HEK293 (cell line): ENCODE data around the gene MAPKAP1.

Experiments used
- GLI4 ChIP-seq: fragments of 450-650 bp; formaldehyde crosslinking; IDR thresholded peaks from 2 replicates; pipeline ENCODE4 v1.5.1; 2016; ENCODE audit warnings: missing biosample characterization, missing genetic modification characterization
- GLIS1 ChIP-seq: fragments of 450-650 bp; formaldehyde crosslinking; IDR thresholded peaks from 2 replicates; pipeline ENCODE4 v1.5.1; 2016; ENCODE audit warnings: missing biosample characterization, missing genetic modification characterization
- KLF1 ChIP-seq: fragments of 450-650 bp; formaldehyde crosslinking; IDR thresholded peaks from 2 replicates; pipeline ENCODE4 v1.5.1; 2016; ENCODE audit warnings: missing biosample characterization, missing genetic modification characterization
- KLF8 ChIP-seq: fragments of 450-650 bp; formaldehyde crosslinking; IDR thresholded peaks from 2 replicates; pipeline ENCODE4 v1.5.1; 2016; ENCODE audit warnings: missing biosample characterization, missing genetic modification characterization
- OVOL3 ChIP-seq: fragments of 450-650 bp; formaldehyde crosslinking; IDR thresholded peaks from 2 replicates; pipeline ENCODE4 v1.5.1; 2016; ENCODE audit warnings: missing biosample characterization, missing genetic modification characterization
- ZBTB20 ChIP-seq: fragments of 450-650 bp; formaldehyde crosslinking; IDR thresholded peaks from 2 replicates; pipeline ENCODE4 v1.5.1; 2016; ENCODE audit warnings: missing biosample characterization, missing genetic modification characterization
- ZNF146 ChIP-seq: fragments of 450-650 bp; formaldehyde crosslinking; IDR thresholded peaks from 2 replicates; pipeline ENCODE4 v1.5.1; 2016; ENCODE audit warnings: missing biosample characterization, missing genetic modification characterization
- ZNF157 ChIP-seq: fragments of 450-650 bp; formaldehyde crosslinking; IDR thresholded peaks from 2 replicates; pipeline ENCODE4 v1.5.1; 2016; ENCODE audit warnings: missing biosample characterization, missing genetic modification characterization
- ZNF169 ChIP-seq: fragments of 450-650 bp; formaldehyde crosslinking; IDR thresholded peaks from 2 replicates; pipeline ENCODE4 v1.5.1; 2016; ENCODE audit warnings: missing biosample characterization, missing genetic modification characterization
- ZNF174 ChIP-seq: fragments of 450-650 bp; formaldehyde crosslinking; IDR thresholded peaks from 2 replicates; pipeline ENCODE4 v1.5.0; 2017; ENCODE audit warnings: missing biosample characterization, mild to moderate bottlenecking, missing genetic modification characterization
- ZNF175 ChIP-seq: fragments of 450-650 bp; formaldehyde crosslinking; IDR thresholded peaks from 2 replicates; pipeline ENCODE4 v1.5.1; 2016; ENCODE audit warnings: missing biosample characterization, missing genetic modification characterization
- ZNF214 ChIP-seq: fragments of 450-650 bp; formaldehyde crosslinking; IDR thresholded peaks from 2 replicates; pipeline ENCODE4 v1.5.1; 2017; ENCODE audit warnings: missing biosample characterization, mild to moderate bottlenecking, missing genetic modification characterization, borderline replicate concordance
- ZNF23 ChIP-seq: fragments of 450-650 bp; formaldehyde crosslinking; IDR thresholded peaks from 2 replicates; pipeline ENCODE4 v1.5.1; 2016; ENCODE audit warnings: missing biosample characterization, missing genetic modification characterization, borderline replicate concordance
- ZNF274 ChIP-seq, 2 experiments: fragments of 200-500 bp in 1 of 2; fragments of 450-650 bp in 1 of 2; sonication (Bioruptor generic) in 1 of 2; formaldehyde crosslinking in 1 of 2; IDR thresholded peaks; 2 replicates each; pipeline versions ENCODE4 v1.5.1 to v1.6.1; 2014 to 2016; ENCODE audit warnings: borderline replicate concordance in 1 of 2, inconsistent platforms in 1 of 2, low read length in 1 of 2, missing biosample characterization in 1 of 2, missing genetic modification characterization in 1 of 2
- ZNF366 ChIP-seq: fragments of 450-650 bp; formaldehyde crosslinking; conservative IDR thresholded peaks from 2 replicates; pipeline ENCODE4 v1.5.1; 2016; ENCODE audit warnings: missing biosample characterization, missing genetic modification characterization
- ZNF37A ChIP-seq: fragments of 450-650 bp; IDR thresholded peaks from 2 replicates; pipeline ENCODE4 v1.5.1; 2018; ENCODE audit warnings: missing biosample characterization, missing genetic modification characterization
- ZNF391 ChIP-seq: fragments of 450-650 bp; formaldehyde crosslinking; IDR thresholded peaks from 2 replicates; pipeline ENCODE4 v1.5.1; 2016; ENCODE audit warnings: low read depth, missing biosample characterization, missing genetic modification characterization, borderline replicate concordance
- ZNF423 ChIP-seq: fragments of 450-650 bp; formaldehyde crosslinking; IDR thresholded peaks from 2 replicates; pipeline ENCODE4 v1.5.1; 2016; ENCODE audit warnings: missing biosample characterization, missing genetic modification characterization
- ZNF501 ChIP-seq: fragments of 450-650 bp; formaldehyde crosslinking; IDR thresholded peaks from 2 replicates; pipeline ENCODE4 v1.5.1; 2016; ENCODE audit warnings: missing biosample characterization, missing genetic modification characterization
- ZNF549 ChIP-seq: fragments of 450-650 bp; IDR thresholded peaks from 2 replicates; pipeline ENCODE4 v1.5.1; 2018; ENCODE audit warnings: missing biosample characterization, missing genetic modification characterization, mild to moderate bottlenecking, inconsistent platforms, moderate library complexity
- ZNF555 ChIP-seq: fragments of 450-650 bp; formaldehyde crosslinking; conservative IDR thresholded peaks from 2 replicates; pipeline ENCODE4 v1.5.1; 2017; ENCODE audit warnings: missing biosample characterization, mild to moderate bottlenecking, missing genetic modification characterization, inconsistent platforms
- ZNF560 ChIP-seq: fragments of 450-650 bp; formaldehyde crosslinking; IDR thresholded peaks from 2 replicates; pipeline ENCODE4 v1.5.1; 2017; ENCODE audit warnings: missing biosample characterization, missing genetic modification characterization, borderline replicate concordance
- ZNF747 ChIP-seq: fragments of 450-650 bp; formaldehyde crosslinking; IDR thresholded peaks from 2 replicates; pipeline ENCODE4 v1.5.1; 2016; ENCODE audit warnings: missing biosample characterization, missing genetic modification characterization
- ZNF768 ChIP-seq: fragments of 450-650 bp; formaldehyde crosslinking; IDR thresholded peaks from 2 replicates; pipeline ENCODE4 v1.5.1; 2018; ENCODE audit warnings: missing biosample characterization, mild to moderate bottlenecking, missing genetic modification characterization
- ZNF777 ChIP-seq: fragments of 450-650 bp; formaldehyde crosslinking; IDR thresholded peaks from 2 replicates; pipeline ENCODE4 v1.5.1; 2017; ENCODE audit warnings: missing biosample characterization, missing genetic modification characterization, borderline replicate concordance
- ZNF792 ChIP-seq: fragments of 450-650 bp; formaldehyde crosslinking; IDR thresholded peaks from 2 replicates; pipeline ENCODE4 v1.5.1; 2016; ENCODE audit warnings: missing biosample characterization, missing genetic modification characterization
- TF ChIP-seq, protein P1 (sequence below): fragments of 450-650 bp; formaldehyde crosslinking; IDR thresholded peaks from 2 replicates; pipeline ENCODE4 v1.5.1; 2016; ENCODE audit warnings: missing biosample characterization, missing genetic modification characterization, borderline replicate concordance
- TF ChIP-seq, protein P2 (sequence below): fragments of 450-650 bp; formaldehyde crosslinking; IDR thresholded peaks from 2 replicates; pipeline ENCODE4; 2016; ENCODE audit warnings: missing biosample characterization, missing genetic modification characterization
- TF ChIP-seq, protein P3 (sequence below): fragments of 450-650 bp; formaldehyde crosslinking; IDR thresholded peaks from 2 replicates; pipeline ENCODE4 v1.5.1; 2016; ENCODE audit warnings: missing biosample characterization, missing genetic modification characterization
- TF ChIP-seq, protein P4 (sequence below): fragments of 450-650 bp; formaldehyde crosslinking; IDR thresholded peaks from 2 replicates; pipeline ENCODE4 v1.5.1; 2016; ENCODE audit warnings: missing biosample characterization, missing genetic modification characterization
- TF ChIP-seq, protein P5 (sequence below): IDR thresholded peaks from 2 replicates; pipeline ENCODE4 v1.6.1; 2011; ENCODE audit warnings: mild to moderate bottlenecking, low read depth, low read length, borderline replicate concordance
- TF ChIP-seq, protein P6 (sequence below): fragments of 450-650 bp; formaldehyde crosslinking; IDR thresholded peaks from 2 replicates; pipeline ENCODE4 v1.5.1; 2016; ENCODE audit warnings: missing biosample characterization, missing genetic modification characterization

Gene MAPKAP1

DNA sequence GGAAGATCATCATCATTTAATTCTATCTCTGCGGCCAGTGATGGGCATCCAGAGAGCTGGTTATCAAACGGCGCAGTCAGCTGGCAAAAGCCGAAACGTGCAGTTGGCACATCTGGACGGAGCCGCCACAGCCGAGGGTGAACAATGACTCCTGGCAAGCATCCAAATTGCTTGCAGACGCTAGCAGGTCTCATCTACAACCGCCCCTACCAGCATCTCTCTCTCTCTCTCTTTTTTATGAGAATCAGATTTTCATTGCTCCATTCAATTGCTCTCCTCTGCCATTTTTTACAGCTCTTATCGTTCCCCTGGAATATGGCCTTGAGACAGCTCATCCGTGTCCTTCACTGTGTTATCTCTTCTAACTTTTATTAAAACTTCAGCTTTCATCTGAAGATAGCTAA lies 165.2 kb downstream of the MAPKAP1 start (continued):
- TF ChIP-seq, protein P1, sequence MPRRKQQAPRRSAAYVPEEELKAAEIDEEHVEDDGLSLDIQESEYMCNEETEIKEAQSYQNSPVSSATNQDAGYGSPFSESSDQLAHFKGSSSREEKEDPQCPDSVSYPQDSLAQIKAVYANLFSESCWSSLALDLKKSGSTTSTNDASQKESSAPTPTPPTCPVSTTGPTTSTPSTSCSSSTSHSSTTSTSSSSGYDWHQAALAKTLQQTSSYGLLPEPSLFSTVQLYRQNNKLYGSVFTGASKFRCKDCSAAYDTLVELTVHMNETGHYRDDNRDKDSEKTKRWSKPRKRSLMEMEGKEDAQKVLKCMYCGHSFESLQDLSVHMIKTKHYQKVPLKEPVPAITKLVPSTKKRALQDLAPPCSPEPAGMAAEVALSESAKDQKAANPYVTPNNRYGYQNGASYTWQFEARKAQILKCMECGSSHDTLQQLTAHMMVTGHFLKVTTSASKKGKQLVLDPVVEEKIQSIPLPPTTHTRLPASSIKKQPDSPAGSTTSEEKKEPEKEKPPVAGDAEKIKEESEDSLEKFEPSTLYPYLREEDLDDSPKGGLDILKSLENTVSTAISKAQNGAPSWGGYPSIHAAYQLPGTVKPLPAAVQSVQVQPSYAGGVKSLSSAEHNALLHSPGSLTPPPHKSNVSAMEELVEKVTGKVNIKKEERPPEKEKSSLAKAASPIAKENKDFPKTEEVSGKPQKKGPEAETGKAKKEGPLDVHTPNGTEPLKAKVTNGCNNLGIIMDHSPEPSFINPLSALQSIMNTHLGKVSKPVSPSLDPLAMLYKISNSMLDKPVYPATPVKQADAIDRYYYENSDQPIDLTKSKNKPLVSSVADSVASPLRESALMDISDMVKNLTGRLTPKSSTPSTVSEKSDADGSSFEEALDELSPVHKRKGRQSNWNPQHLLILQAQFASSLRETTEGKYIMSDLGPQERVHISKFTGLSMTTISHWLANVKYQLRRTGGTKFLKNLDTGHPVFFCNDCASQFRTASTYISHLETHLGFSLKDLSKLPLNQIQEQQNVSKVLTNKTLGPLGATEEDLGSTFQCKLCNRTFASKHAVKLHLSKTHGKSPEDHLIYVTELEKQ: 0 out of 2 replicates have a peak, but pooled peaks have one; percentile 53
- no peak for TF ChIP-seq KLF1
- TF ChIP-seq ZNF146 (tag by site-specific recombination): no peak
- TF ChIP-seq ZNF37A (tag by site-specific recombination): no peak
- TF ChIP-seq ZNF157 (tag by site-specific recombination): no peak
- TF ChIP-seq KLF8: no peak; the same call in 1 of the 2 replicates
- TF ChIP-seq ZNF423 (tag by site-specific recombination): no peak
- TF ChIP-seq ZNF768 (tag by site-specific recombination): no peak
- TF ChIP-seq, protein P2, sequence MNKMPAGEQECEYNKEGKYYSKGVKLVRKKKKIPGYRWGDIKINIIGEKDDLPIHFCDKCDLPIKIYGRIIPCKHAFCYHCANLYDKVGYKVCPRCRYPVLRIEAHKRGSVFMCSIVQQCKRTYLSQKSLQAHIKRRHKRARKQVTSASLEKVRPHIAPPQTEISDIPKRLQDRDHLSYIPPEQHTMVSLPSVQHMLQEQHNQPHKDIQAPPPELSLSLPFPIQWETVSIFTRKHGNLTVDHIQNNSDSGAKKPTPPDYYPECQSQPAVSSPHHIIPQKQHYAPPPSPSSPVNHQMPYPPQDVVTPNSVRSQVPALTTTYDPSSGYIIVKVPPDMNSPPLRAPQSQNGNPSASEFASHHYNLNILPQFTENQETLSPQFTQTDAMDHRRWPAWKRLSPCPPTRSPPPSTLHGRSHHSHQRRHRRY: no peak
- TF ChIP-seq, protein P3, sequence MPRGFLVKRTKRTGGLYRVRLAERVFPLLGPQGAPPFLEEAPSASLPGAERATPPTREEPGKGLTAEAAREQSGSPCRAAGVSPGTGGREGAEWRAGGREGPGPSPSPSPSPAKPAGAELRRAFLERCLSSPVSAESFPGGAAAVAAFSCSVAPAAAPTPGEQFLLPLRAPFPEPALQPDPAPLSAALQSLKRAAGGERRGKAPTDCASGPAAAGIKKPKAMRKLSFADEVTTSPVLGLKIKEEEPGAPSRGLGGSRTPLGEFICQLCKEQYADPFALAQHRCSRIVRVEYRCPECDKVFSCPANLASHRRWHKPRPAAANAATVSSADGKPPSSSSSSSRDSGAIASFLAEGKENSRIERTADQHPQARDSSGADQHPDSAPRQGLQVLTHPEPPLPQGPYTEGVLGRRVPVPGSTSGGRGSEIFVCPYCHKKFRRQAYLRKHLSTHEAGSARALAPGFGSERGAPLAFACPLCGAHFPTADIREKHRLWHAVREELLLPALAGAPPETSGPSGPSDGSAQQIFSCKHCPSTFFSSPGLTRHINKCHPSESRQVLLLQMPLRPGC (tag by site-specific recombination): no peak
- no peak for TF ChIP-seq ZNF501
- no peak for TF ChIP-seq ZNF560 (tag by site-specific recombination)
- no peak for TF ChIP-seq ZNF169
- TF ChIP-seq OVOL3 (tag by site-specific recombination): no peak
- TF ChIP-seq ZNF366 (tag by site-specific recombination): peak; percentile 44; the same call in 1 of the 2 replicates
- TF ChIP-seq, protein P4, sequence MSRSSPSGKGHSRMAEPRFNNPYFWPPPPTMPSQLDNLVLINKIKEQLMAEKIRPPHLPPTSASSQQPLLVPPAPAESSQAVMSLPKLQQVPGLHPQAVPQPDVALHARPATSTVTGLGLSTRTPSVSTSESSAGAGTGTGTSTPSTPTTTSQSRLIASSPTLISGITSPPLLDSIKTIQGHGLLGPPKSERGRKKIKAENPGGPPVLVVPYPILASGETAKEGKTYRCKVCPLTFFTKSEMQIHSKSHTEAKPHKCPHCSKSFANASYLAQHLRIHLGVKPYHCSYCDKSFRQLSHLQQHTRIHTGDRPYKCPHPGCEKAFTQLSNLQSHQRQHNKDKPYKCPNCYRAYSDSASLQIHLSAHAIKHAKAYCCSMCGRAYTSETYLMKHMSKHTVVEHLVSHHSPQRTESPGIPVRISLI: no peak
- no peak for TF ChIP-seq ZBTB20
- no peak for TF ChIP-seq ZNF23 (tag by site-specific recombination)
- TF ChIP-seq GLI4 (tag by site-specific recombination): no peak
- no peak for TF ChIP-seq ZNF274 (IDR thresholded peaks at IDR 0.05; ENCODE audit: low read length)
- no peak for TF ChIP-seq ZNF274 (tag by site-specific recombination; IDR thresholded peaks at IDR 0.05; ENCODE audit: borderline replicate concordance)
- no peak for TF ChIP-seq ZNF792 (tag by site-specific recombination)
- no peak for TF ChIP-seq ZNF174
- TF ChIP-seq ZNF747 (tag by site-specific recombination): no peak
- no peak for TF ChIP-seq ZNF549
- TF ChIP-seq ZNF175 (tag by site-specific recombination): no peak
- no peak for TF ChIP-seq ZNF777 (tag by site-specific recombination)
- no peak for TF ChIP-seq ZNF391 (tag by site-specific recombination)
- TF ChIP-seq ZNF214: no peak
- TF ChIP-seq ZNF555: no peak
- no peak for TF ChIP-seq GLIS1 (tag by site-specific recombination)
- TF ChIP-seq, protein P5, sequence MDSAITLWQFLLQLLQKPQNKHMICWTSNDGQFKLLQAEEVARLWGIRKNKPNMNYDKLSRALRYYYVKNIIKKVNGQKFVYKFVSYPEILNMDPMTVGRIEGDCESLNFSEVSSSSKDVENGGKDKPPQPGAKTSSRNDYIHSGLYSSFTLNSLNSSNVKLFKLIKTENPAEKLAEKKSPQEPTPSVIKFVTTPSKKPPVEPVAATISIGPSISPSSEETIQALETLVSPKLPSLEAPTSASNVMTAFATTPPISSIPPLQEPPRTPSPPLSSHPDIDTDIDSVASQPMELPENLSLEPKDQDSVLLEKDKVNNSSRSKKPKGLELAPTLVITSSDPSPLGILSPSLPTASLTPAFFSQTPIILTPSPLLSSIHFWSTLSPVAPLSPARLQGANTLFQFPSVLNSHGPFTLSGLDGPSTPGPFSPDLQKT: no peak
- TF ChIP-seq, protein P6, sequence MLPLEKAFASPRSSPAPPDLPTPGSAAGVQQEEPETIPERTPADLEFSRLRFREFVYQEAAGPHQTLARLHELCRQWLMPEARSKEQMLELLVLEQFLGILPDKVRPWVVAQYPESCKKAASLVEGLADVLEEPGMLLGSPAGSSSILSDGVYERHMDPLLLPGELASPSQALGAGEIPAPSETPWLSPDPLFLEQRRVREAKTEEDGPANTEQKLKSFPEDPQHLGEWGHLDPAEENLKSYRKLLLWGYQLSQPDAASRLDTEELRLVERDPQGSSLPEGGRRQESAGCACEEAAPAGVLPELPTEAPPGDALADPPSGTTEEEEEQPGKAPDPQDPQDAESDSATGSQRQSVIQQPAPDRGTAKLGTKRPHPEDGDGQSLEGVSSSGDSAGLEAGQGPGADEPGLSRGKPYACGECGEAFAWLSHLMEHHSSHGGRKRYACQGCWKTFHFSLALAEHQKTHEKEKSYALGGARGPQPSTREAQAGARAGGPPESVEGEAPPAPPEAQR: no peak
